DMS114 treated with DMSO at 0.1 percent for 48 hours (cell line): ENCODE results near the gene ERVFRD-1.

Experiments used
- DNase-seq: peaks from one replicate; lab custom pipeline; 2025; ENCODE audit not compliant: unreplicated experiment; lab: John Stamatoyannopoulos, UW

Gene ERVFRD-1

DNA sequence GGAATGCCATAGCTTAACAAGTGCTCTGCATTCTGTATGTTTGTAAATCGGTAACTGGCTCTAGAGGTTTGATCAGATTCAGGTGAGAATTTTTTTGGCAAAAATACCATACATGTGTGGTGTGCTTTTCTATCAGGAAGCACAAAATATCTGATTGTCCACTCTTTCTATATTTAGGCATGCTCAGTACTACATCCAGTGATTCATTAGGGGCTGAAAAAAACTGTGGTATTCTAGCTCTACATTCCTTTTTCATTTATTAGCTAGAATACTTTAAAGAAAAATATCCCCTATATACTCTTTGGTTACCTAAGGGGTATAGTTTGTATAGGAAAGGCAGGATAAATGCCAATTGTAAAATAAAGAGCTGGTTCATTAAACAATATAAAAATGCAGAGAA, 56.8 kb downstream of the ERVFRD-1 start:
- no peak for DNase-seq

DNA sequence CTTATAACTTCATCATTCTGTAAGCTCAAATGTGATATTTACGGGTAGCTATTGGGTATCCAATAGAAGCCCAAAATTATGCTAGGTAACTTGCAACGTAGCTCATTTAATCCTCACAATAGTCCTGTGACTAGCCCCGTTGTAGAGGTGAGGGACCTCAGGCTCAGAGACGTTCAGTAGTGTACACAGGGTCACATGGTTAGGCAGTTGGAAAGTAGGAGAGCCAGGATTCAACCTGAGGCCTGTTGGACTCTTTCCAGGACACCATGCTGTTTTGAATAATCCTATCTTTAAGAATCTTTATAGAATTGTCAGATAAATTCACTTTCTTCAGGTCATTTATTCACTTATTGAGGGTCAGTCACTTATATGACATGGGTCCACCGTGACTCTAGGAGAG, 58.2 kb downstream of the ERVFRD-1 start:
- DNase-seq: no peak
